IPS-NIHi7 (cell line): Measurements from ENCODE around the gene IL3.

Experiments
- DNase-seq: peaks from one replicate; pipeline ENCODE4 v3.0.0; 2012; ENCODE audit warnings: mixed read lengths; ENCODE audit errors: extremely low spot score

IL3 gene

DNA sequence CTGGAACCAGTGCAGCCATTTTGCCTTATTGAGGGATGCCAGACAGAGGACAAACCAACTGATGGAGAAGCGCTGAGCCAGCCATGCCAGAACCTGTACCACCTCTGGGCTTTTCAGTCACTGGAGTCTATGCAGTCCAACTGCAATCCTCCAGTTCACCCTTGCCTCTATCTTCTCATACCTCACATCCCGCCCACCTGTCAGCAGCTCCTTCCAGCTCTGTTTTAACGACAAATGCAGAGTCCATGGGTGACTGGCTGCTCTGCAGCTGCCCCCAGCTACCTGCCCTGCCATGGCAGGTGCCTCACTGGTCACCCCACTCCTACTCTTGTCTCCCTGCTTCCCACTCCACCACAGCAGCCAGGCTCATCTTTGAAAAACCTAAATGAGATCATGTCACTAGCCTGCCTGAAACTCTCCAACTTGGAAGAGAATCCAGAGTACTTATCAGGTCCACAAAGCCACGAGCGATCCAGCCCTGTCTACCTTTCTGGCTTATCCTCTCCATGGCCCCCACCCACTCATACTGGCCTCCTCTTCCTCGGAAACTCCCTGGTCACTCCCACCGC is 35.0 kb upstream of the IL3 start:
- DNase-seq = no peak

DNA sequence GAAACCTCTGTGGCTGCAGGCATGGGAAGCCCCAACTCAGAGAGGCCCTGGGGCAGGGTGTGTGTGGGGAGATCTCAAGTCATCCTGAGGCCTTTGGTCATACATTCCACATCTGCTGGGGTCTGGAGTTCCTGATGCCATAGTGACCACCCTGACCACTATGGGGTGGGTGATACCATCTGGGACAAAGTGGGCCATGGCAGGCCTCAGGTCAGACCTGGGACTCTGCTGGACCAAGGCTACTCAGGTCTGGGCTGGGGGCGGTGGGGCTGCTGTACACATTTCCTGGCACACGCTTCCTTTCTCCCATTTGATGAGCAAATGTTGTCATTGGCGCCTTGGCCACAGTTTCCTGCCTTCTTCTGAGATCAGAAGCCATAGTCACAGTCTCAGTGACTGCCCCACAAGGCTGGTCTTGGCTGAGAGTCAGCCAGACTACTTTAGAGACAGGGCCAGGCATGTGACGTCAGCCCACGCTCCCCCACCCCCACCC is 33.9 kb upstream of the IL3 start:
- no peak for DNase-seq

GRCh38 chr5:132027027-132027426 is 33.4 kb upstream of the IL3 start:
- DNase-seq = no peak

- no peak for DNase-seq
Observed at GRCh38 chr5:132029609-132030330, 30.7 kb upstream of the IL3 start.

- no peak for DNase-seq
Observed at GRCh38 chr5:132030610-132031009, 29.8 kb upstream of the IL3 start.

DNA sequence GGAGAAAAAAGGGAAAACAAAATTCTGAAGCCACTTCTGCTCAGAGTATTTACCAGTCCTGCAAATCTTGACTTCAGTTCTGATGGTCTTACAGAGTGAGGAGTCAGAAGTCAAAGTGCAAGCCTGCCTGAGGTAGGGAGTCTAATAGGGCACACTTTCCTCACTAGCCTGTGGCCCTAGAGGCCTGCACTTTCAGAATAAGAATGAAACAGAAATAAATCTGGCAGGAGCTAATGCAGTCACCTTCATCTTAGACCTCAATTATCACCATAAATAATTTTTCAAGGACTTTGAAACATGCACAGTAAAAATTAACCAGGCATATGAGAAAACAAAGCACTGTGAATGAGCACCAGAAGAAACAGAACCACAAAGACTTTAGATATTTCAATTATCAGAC is 28.3 kb upstream of the IL3 start:
- DNase-seq = no peak

DNA sequence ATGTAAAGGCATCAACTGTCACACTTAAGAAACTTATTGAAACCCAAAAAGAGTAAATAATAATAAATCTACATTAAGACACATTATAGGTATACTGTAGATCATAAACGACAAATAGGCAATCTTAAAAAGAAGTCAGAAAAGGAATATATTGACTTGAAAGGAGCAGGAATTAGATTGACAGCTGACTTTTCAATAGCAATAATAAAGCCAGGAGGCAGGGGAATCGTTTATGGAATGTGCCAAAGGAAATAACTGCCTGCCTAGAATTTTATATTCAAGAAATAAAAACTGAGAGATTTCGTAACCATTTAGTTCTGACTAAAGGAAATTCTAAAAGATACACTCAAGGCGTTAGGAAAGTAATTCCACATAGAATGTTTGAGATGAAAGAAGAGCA is 27.3 kb upstream of the IL3 start:
- no peak for DNase-seq

- DNase-seq = no peak
Observed at GRCh38 chr5:132037353-132037752, 23.1 kb upstream of the IL3 start.

GRCh38 chr5:132044207-132044606 is 16.2 kb upstream of the IL3 start:
- DNase-seq = no peak

DNA sequence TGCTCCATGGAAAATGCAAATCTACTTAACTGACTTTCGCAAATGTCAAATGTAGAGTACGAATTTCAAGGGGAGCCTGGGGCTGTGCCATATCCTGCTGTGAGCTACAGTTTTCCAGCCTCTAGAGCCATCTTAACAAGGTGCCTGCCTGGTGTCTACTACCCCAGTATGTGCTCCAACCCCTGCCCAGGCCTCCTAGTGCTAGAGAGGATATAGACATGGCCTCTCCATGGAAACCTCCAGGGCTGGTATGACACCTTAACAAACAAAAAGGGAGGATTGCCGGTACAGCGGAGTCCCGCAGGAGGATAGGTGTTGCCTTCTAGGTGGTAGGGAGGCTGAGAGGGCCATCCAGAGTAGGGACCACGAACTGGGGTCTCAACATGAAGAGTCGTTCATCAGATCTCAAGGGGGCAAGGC is 13.6 kb upstream of the IL3 start:
- no peak for DNase-seq

DNA sequence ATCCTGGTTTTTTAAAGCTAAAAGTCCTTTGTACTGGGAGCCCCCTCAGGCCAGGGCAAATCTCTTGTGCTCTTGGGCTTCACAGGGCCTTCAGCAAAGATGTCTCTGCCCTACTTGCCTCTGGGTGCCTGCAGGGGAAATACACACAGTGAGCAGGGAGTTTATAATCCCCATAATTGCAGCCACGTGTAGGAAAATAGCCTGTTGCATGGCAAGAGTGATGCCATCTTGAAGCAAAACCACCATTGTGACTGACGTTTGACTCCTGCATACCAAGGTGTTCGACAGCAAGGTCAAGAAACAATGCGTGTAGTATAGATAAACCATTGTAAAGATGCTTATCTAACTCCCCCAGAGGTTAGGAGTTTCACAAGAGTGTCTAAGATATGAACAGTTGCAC is 11.4 kb upstream of the IL3 start:
- DNase-seq = no peak

DNA sequence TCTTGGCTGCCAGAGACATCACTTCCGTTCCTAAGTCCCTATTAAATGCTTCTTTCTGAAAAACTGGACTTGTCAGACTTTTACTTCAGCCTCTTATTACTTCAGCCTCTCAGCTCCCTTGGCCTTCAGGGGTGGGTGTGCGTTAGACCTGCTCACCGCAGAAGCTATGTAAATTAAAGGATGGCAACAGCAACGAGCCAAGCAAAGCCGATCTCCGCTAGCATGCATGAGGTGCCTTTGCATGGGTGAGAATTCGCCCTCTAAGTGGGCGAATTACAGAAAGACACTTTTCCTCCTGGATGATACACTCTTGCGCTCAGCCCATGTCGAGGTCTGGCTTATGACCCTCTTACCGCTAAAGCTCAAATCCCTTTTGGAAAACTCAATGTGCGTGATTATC is 10.9 kb upstream of the IL3 start:
- DNase-seq = no peak

GRCh38 chr5:132050136-132050535 is 10.3 kb upstream of the IL3 start:
- DNase-seq = no peak

DNA sequence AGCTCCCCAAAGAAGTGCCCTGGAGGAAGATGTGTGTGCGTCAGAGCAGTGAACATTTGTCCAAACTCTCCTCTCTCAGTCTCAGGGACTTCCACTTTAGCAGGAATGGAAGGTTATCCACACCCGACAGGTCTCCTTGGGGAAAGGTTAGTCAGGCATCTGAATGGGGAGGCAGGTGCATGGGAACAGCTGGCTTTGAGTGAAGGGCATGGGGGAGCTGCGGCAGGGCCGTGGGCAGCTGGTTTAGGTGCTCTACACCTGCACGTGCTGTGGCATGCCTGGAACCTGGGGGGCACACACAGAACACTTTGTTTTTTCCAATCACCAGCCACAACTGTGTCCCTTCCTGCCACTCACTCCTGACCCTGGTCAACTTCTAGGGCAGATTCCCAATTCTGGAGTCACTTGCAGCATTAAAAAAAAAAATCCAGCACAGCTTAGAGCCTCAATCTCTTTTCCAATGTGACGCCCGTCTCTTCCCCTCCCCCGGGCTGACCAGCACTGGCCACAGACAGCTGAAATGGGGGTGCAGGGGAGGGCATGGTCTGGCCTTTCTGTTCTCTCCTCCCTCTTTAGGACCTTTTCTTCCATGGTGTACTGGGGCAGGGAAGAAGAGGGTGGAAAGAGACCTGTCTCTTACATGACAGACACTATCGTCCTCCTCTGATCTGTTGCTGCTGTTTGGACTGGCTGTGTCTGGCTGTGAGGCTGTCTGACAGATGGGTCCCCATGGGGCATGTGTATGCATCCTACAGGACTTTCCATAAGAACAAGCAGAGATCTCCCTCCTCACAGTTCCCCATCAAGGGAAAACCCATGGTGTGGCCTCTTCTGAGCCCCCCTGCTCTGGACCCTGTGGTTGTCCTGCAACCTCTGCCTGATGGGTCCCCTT is 9.5 kb upstream of the IL3 start:
- DNase-seq = no peak

DNA sequence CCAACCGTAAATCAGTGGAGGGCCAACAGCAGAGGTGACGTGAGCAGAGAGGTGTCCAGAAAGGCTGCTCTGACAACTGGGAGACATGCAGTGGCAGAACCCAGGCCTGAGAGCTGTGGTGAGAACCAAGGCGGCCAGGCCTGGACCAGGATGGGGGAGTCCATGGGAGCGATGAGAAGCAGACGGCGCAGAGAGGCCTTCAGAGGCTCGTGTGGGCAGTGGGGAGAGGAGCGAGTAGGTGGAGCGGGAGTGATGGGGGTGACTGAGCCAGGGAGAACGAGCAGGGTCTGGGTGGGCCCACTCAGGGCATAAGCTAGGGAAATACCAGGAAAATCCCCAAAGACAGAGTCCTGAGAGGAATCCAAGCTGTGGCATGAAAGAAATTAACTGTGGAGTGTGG is 7.9 kb upstream of the IL3 start:
- DNase-seq = no peak

- DNase-seq = no peak
Observed at GRCh38 chr5:132053483-132053882, 7.0 kb upstream of the IL3 start.

DNA sequence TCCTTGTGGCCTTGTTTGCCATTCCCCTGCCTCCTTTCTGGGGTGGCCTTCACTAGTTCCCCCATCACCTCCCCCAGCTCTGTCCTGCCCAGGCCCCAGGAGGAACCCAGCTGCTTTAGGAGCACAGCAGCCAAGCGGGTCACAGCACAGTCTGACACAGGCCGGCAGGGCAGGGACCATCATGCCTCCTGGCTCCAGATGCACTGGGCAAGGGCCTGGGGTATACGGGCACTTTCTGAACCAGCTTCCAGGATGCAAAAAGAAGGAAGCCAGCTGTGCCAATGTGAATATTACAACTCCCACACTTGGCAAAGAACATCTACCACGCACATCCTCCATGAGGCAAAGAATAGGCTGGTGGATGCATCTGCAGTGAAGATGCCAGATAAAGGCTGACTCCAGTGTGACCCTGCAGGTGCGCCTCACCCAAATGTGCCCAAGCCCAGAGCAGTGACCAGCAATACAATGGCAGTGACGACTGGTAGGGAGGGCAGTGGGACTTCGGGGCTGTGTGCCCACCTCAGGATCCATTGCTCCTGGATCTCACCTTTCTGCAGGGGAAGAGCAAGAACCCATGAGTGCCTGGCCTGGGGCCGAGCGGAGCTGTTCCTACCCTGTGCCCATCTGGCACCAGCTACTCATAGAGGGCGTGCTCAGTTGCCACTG is 6.3 kb upstream of the IL3 start:
- DNase-seq = no peak

GRCh38 chr5:132054697-132055440 is 5.6 kb upstream of the IL3 start:
- no peak for DNase-seq

DNA sequence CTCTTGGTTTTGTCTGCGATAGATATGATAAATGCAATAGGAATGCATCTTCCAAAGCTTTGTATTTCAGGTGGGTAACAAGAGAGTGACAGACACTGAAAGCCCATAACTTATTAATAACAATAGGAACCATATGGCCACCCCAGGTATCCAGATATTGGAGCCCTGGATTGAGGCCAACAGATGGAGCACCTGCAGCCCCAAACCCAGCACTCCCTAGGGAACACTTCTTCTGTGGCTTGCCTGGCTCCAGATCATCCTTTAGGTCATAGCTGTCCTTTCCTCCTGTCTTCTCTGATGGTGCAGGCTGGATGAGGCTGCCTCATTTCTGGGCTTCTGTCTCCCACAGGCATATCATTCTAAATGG is 5.0 kb upstream of the IL3 start:
- DNase-seq = no peak

DNA sequence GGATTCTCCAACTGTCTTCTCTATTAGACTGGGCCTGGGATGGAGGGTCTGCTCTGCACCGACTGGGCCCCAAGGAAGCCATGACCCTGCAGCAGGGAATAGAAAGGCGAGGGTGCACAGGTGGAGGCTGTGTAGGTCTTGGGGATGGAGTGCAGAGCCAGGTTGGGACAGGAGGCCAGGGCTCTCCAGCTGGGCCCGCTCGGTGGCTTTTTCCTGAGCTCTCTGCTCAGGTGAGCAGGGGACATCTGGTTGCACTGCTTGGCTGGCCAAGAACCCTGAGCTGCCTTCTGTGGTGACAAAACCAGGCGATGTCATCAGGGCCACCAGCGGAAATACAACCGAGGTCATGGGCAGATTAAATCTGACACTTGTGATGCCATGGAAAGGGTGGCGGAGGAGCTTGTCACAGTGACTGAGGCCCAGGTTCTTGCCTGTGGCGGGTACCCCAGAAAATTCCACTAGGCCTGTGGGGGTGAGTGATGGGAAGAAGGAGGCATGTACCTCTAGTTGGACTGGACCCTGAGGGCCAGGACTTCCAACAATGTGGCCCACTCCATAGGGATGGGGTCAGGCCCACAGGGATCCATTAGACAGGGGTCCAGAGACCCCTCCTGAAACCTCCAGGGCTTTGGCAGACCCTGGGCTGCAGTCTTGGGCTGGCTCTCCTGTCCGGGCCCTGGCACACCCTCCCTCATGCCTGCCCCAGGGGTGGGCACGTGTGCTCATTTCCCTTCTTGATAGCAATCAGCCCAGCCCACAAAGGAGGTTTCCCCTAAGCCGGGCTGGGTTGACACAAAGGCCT is 4.4 kb upstream of the IL3 start:
- no peak for DNase-seq
